ENCODE results near the gene ETS1. TPM values are rescaled to one million over a fixed set of nuclear protein-coding genes. Genes with fewer than 3 reads are reported as not detected.

The ETS1 gene
- total RNA-seq, 1 experiment from 2014 or later, result 66.4 TPM

- Histone ChIP-seq H3K27ac (ENCODE audit: low read length) (no peak overlapping the region), H3K4me1 (ENCODE audit: control insufficient read depth, insufficient read depth, low read length) (no peaks in the 10 kb centered on the region), H3K9me3 (ENCODE audit: control insufficient read depth, insufficient read depth, low read depth, low read length) (no peaks in the 10 kb centered on the region), H3K36me3 (ENCODE audit: control insufficient read depth, insufficient read depth, low read length) (no peaks in the 10 kb centered on the region), H3K27me3 (ENCODE audit: control insufficient read depth, insufficient read depth, low read length) (peaks cover 5% of the 10 kb centered on the region; the same call in 1 of the 2 replicates), H3K4me3 (ENCODE audit: low read depth in 2 of 2, low read length in 2 of 2) (no peak overlapping the region)
- in situ Hi-C loops (cut with HindIII; ENCODE audit: low pct_unique_long_range_greater_than_20kb, low sequenced_read_pairs), result no loop called here
- ChIA-PET POLR2A (no interaction called here), CTCF (interaction anchor here (0.6 kb wide), 2 partner anchors 260 to 525 kb away, joined by 3 read pairs; no protein-coding TSS in a partner anchor)
- intact Hi-C loops (cut with micrococcal nuclease; ENCODE audit: unreplicated experiment), result no loop called here
- TF ChIP-seq REST (IDR thresholded peaks at IDR 0.05; ENCODE audit: insufficient read depth in 1 of 2, low read depth in 2 of 2, low read length in 1 of 2), result no peak
- TF ChIP-seq, protein P1, sequence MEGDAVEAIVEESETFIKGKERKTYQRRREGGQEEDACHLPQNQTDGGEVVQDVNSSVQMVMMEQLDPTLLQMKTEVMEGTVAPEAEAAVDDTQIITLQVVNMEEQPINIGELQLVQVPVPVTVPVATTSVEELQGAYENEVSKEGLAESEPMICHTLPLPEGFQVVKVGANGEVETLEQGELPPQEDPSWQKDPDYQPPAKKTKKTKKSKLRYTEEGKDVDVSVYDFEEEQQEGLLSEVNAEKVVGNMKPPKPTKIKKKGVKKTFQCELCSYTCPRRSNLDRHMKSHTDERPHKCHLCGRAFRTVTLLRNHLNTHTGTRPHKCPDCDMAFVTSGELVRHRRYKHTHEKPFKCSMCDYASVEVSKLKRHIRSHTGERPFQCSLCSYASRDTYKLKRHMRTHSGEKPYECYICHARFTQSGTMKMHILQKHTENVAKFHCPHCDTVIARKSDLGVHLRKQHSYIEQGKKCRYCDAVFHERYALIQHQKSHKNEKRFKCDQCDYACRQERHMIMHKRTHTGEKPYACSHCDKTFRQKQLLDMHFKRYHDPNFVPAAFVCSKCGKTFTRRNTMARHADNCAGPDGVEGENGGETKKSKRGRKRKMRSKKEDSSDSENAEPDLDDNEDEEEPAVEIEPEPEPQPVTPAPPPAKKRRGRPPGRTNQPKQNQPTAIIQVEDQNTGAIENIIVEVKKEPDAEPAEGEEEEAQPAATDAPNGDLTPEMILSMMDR (IDR thresholded peaks at IDR 0.05), result no peak
- no peak for TF ChIP-seq SIN3A (IDR thresholded peaks at IDR 0.05; ENCODE audit: borderline replicate concordance, insufficient read depth, low read depth, low read length)
- no peak for TF ChIP-seq TCF7L2 (IDR thresholded peaks at IDR 0.05; ENCODE audit: low read depth, low read length)
- TF ChIP-seq POLR2AphosphoS5 (IDR thresholded peaks at IDR 0.05; ENCODE audit: low read depth, low read length), result no peak
- BruUV-seq (replicated peaks), result no TSS peak
- DNase-seq (ENCODE audit: low read depth, low spot score) (no peak), ATAC-seq (no peak)
Observed at GRCh38 chr11:128532016-128532571, 55.3 kb downstream of the ETS1 start.

DNA sequence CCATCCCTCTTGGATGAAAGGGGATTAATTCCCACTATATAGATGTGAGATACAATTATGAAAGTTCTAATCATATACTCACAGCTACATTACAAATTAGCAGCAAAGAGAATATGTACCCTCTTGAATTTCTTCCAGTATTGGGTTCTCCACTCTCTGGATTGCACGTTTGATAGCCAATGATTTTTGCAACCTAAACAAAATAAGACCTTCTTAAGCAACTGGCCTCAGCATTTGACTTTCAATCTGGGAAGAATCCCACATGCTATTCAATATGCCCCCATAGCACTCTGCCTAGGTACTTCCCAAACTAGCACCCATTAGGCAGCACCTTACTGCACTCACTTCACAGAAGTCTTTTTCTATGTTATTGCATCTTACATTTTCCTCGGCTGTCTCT, 55.8 kb downstream of the ETS1 start:
- Histone ChIP-seq H3K4me3 (ENCODE audit: low read depth in 2 of 2, low read length in 2 of 2) (no peak overlapping the region), H3K4me1 (ENCODE audit: control insufficient read depth, insufficient read depth, low read length) (no peaks in the 10 kb centered on the region), H3K9me3 (ENCODE audit: control insufficient read depth, insufficient read depth, low read depth, low read length) (no peaks in the 10 kb centered on the region), H3K27me3 (ENCODE audit: control insufficient read depth, insufficient read depth, low read length) (peaks cover 3% of the 10 kb centered on the region; the same call in 1 of the 2 replicates), H3K36me3 (ENCODE audit: control insufficient read depth, insufficient read depth, low read length) (no peaks in the 10 kb centered on the region), H3K27ac (ENCODE audit: low read length) (no peak overlapping the region)
- no TSS peak for BruUV-seq (replicated peaks)
- POLR2A ChIA-PET, result no interaction called here
- DNase-seq (ENCODE audit: low read depth, low spot score) (no peak), ATAC-seq (no peak)
- in situ Hi-C loops (cut with HindIII; ENCODE audit: low pct_unique_long_range_greater_than_20kb, low sequenced_read_pairs), result no loop called here
- intact Hi-C loops (cut with micrococcal nuclease; ENCODE audit: unreplicated experiment), result loop anchor here (2.0 kb wide), 2 partner anchors 55 to 77 kb away; partner anchors contain the start of gene ETS1
- CTCF ChIA-PET, result interaction anchor here (0.6 kb wide), 1 partner anchor 259 kb away, joined by 3 read pairs; no protein-coding TSS in a partner anchor
- TF ChIP-seq POLR2AphosphoS5 (IDR thresholded peaks at IDR 0.05; ENCODE audit: low read depth, low read length) (no peak), REST (IDR thresholded peaks at IDR 0.05; ENCODE audit: insufficient read depth in 1 of 2, low read depth in 2 of 2, low read length in 1 of 2) (no peak), SIN3A (IDR thresholded peaks at IDR 0.05; ENCODE audit: borderline replicate concordance, insufficient read depth, low read depth, low read length) (no peak), TCF7L2 (IDR thresholded peaks at IDR 0.05; ENCODE audit: low read depth, low read length) (no peak)
- TF ChIP-seq, protein P1 (IDR thresholded peaks at IDR 0.05), result no peak
